ENCODE measurements around the gene C13orf46.

The C13orf46 gene

DNA sequence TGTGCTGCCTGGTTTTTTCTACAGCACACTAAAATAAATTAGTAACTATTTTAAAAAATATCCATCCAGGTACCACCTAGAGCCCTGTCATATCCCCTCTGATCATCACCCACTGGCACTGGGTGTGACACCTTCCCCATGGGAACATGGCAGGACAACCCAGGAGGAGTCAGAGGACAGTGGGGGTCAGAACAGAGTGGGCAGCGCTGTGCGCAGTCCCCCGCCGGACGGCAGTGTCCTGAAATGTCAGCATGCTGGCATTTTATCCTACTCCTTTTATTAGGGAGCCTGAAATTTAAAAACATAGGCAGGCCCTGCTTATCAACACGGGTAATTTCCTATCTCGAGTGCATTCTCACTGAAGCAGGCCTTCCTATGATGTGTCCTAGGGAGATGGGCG lies 67.9 kb downstream of the C13orf46 start:
- DNase-seq (ENCODE audit: low read depth in 2 of 2) = no peak

DNA sequence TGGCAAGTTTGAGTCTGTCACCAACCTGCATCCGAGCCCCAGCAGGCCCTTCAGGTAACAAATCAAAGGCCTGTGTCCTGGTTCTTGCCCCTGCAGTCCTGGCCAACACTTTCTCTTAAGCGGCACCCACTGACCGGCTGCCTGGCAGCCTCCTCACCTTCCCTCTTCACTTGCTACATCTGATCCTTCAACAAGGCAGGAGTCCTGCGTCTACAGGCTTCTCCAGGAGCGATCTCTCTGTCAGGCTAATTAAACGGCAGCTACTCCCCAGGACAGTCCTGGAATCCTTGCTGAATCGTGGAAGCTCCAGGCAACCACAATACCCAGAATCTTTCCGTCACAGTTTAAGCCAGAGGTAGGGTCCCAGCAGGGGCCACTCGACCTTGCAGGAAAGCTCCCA lies 68.9 kb downstream of the C13orf46 start:
- no peak for DNase-seq (ENCODE audit: low read depth in 2 of 2)

- DNase-seq (ENCODE audit: low read depth in 2 of 2) = peak in 1 of 2 donors; percentile 15
Observed at GRCh38 chr13:113904411-113904810, 69.5 kb downstream of the C13orf46 start.

DNA sequence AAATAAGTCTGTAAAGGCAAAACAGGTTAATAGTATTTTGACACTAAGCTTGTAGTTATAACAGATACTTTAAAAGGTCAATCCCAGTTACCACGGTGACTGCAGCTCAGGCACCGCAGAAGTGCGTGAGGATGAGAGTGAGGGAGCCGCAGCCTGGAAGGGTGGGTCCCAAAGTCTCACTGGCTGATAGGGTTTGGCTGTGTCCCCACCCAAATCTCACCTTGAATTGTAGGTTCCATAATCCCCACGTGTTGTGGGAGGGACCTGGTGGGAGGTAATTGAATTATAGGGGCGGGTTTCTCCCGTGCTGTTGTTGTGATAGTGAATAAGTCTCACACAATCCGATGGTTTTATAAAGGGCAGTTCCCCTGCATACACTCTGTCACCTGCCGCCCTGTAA lies 70.0 kb downstream of the C13orf46 start:
- DNase-seq (ENCODE audit: low read depth in 2 of 2) = no peak
